SHP77 treated with DMSO at 0.1 percent for 48 hours (cell line): ENCODE measurements around the gene LYST.
"Not testable (repeated sequence)": the region's sequence is repeated elsewhere in the genome, so short reads cannot be mapped to it uniquely, and the experiment has no call there.

ENCODE experiments used
- DNase-seq: peaks from one replicate; lab custom pipeline; 2025; lab: John Stamatoyannopoulos, UW

LYST gene

DNA sequence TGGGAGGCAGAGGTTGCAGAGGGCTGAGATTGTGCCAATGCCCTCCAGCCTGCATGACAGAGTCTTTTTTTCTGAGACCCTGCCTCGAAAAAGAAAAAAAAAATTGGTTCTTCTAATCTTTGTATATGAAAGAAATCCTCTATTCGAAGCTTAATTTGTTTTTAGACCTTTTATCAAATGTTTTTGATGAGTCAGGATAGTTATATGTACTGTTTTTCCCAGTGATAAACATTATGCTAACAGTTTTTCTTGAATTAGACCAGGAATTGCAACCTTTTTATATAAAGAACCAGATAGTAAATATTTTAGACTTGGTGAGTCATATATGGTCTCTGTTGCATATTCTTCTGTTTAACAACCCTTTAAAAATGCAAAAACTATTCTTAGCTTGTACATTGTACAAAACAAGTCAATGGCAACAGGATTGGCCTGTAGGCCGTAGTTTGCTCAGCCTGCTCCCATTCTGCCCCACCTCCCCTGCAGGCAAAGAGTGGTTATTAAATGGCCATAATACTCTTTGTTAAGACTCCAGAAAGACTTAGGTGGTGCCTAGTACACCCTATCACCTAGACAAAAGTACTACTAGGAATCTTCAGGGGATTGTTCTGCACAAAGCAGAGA lies 45.2 kb downstream of the LYST start:
- DNase-seq: no peak

- no peak for DNase-seq
Observed at GRCh38 chr1:235820061-235820460, 46.6 kb downstream of the LYST start.

GRCh38 chr1:235818632-235819136 lies 48.0 kb downstream of the LYST start:
- no peak for DNase-seq

GRCh38 chr1:235817101-235817728 lies 49.5 kb downstream of the LYST start:
- peak; percentile 38 for DNase-seq

- DNase-seq: no peak
Observed at GRCh38 chr1:235809688-235810397, 56.9 kb downstream of the LYST start.

DNA sequence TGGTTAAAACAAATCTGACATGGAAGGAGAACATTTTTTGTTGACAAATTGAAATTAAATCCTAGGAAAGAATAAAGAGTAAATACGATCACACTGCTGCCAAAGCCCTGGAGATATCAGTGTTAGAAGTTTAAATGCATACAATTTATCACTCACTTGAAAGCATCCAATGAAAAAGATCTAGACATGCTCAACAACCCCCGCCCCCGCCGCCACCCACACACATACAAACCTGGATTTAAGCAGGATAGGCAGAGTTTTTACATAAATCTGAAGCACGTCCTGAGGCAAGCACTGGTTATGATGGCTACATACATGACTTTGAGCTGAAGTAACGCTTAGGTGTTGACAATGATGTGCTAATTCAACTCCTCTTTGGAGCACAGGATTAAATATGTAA lies 58.5 kb downstream of the LYST start:
- DNase-seq: no peak

DNA sequence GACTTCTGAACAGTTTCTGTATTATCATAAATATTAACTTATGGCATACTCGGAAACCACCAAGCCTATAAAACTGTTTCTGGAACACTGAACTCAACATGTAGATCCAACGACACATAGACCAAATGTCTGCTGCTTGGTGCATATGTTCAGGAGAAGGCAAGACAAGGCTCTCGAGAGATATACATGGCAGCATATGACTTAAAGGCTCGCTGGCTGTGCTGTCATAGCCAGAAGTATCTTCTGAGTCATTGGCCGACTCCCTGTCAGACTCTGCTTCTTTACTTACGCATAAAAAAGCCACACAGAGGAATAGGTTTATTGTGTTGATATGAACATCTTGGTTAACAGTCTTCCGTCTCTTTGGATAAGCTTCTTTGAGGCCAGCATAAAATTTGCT lies 60.6 kb downstream of the LYST start:
- DNase-seq: no peak

DNA sequence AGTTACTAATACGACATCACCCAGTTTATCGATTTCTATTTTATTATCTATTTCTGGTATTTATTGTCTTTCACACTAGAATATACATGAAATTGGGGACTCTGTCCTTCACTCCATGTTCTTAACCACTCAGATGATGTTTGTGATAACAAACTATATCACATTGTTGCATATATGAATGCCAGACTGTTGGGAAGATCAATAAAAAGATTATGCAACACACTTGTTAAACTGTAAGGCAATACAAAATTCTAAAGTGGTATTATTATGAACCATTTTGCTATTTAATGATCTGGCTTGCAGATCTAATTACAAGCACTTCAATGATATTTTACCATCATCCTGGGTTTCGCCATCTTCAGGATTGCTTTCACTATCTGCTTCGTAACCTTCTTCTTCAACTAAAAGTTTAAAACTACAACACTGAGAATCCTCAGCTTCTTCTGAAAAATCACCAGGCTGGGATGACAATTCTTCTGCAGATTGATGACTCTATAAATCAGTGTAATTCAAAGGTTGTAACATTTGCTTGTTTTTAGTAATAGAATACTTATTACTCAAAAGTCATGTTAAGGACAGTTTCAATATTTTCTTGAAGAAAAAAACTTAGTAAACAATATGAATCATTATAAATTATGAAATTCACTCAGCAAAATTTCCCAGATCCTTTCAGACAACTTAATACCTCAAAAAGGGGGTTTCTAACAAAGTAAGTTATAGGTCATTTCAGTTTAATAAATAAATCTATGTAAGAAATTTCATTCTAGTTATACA lies 63.9 kb downstream of the LYST start:
- no peak for DNase-seq

GRCh38 chr1:235799264-235799663 lies 67.4 kb downstream of the LYST start:
- no peak for DNase-seq

DNA sequence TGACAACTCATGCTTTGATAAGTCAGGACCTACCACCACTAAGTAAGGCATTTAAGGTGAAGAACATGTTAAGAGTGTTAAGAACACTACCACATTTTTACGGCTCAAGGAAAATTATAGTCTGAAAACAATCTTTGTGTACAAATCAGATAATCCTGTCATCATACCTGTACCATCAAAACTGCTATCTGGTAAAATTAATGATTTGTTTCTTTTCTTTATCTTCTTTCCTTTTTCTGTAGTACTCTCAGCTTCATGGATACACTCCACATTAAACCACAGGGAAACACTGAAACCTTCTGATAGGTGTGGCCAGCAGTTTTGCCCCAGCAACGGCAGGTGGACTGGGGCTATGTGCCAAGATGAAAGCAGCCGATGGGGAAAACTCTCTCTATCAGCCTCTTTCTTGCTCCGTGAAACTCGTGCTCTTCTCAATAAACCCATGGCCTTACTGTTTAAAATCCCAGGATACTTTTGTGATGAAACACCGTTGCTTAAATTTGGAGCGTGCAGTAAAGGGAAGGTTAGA lies 75.1 kb downstream of the LYST start:
- no peak for DNase-seq

DNA sequence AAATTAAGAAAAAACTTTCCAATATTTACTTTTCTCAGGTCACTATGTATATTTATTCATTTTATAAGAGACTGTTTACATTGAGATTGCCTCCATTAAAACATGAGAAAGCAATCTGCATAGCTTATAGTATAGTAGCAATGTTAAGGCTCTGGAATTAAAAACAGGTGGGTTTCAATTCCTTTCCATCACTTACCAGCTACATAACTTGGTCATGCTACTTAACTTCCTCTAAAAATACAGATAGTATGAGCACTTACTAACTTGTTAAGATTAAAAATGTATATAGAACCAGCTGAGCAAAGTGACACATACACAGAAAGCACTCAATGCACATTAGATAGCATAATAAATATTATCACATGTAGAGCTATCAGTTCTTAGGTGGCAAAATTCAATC lies 76.6 kb downstream of the LYST start:
- no peak for DNase-seq

DNA sequence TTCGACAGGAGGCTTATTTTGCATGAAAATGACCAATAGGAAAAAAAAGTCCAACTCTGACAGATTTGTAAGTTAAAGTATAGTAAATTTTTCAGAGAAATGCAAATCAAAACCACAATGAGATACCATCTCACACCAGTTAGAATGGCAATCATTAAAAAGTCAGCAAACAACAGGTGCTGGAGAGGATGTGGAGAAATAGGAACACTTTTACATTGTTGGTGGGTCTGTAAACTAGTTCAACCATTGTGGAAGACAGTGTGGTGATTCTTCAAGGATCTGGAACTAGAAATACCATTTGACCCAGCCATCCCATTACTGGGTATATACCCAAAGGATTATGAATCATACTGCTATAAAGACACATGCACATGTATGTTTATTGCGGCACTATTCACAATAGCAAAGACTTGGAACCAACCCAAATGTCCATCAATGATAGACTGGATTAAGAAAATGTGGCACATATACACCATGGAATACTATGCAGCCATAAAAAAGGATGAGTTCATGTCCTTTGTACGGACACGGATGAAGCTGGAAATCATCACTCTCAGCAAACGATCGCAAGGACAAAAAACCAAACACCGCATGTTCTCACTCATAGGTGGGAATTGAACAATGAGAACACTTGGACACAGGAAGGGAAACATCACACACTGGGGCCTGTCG lies 80.3 kb downstream of the LYST start:
- DNase-seq: not testable (repeated sequence)

DNA sequence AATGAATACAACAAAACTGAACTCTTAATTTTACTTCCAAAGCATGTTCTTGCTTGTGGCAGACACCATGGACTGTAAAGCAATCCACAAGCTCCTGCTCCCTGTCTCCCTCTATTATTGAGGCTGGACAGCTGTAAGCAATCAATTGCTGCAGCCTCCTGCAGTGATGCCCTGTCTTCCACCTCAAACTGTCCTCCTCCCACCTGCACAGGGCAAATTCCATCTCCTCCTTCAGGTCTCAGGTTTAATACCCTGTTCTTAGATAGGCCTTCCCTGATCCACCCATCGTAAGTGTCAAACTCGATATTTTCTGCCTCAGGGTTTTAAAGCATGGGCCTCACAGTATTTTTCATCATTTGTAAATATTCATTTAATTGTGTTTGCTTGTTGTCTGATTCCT lies 81.8 kb downstream of the LYST start:
- DNase-seq: no peak

DNA sequence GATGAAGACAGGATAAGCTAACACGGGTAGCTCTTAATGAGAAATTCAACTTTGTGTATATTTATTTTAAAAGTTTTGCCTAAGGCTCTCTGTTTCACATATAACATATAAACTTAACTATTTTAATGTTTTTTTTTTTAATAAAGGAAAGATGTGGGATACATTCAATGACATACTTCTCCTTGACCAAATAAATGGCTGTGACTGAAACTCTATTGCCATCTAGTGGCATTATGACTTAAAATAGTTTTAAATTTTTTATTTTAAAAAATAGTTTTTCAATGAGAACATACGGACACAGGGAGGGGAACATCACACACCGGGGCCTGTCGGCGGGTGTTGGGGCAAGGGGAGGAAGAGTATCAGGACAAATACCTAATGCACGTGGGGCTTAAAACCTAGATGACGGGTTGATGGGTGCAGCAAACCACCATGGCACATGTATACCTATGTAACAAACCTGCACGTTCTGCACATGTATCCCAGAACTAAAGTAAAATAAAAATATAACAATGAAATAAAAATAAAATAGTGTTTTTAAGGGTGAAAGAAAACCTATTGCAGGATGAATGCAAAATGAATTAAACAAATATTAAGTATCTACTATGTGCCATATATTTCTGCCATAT lies 83.4 kb downstream of the LYST start:
- peak; percentile 64 for DNase-seq

DNA sequence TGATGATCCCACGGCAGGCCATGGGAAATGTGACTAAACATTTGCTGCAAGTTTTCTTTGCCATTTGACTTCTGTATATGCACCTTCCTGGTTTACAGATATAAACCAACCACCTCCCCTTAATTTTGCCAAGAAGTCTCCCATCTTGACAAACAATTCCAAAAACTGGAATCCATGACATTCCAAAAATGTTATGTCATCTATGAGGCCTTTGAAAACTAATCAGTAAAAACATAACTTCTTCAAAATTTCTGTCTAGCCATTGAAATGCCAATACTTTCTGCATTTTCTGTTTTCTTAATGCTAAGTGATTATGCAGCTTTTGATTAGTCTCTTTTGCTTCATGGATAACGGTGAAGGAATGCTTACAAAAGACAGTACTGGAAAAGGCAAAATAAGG lies 84.1 kb downstream of the LYST start:
- DNase-seq: no peak

DNA sequence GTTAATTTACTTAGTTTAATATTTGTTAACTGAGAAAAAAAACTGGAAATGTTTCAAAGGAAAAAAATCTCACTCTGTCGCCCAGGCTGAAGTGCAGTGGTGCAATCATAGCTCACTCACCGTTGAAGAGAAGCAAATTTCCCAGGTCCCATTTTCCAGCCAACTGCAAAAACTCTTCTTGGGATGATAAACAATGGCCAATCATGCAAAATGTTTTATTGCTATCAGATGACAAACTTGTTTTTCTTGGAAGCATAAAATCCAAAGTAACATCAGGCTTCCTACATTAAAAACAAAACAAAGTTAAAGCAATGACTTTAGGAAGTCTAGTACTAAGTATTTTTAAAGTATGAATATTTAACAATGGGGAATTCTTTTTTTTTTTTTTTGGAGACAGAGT lies 84.9 kb downstream of the LYST start:
- DNase-seq: no peak

DNA sequence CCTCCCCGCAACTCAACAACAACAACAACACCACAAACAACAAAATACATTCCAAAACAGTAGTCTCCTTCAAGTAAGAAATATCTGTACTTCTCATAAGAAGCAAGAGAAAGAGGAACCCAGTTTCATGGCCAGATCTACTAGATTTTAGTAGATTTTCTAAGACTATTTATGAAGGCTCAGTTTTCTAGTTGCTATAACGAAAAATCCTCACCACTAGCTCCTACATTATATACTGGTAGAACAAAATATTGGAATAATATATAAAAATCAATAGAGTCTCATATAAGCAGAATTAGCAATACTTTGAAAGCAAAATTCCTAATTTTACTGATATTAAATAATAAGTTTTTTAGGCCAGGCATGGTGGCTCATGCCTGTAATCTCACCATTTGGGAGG lies 86.9 kb downstream of the LYST start:
- no peak for DNase-seq

DNA sequence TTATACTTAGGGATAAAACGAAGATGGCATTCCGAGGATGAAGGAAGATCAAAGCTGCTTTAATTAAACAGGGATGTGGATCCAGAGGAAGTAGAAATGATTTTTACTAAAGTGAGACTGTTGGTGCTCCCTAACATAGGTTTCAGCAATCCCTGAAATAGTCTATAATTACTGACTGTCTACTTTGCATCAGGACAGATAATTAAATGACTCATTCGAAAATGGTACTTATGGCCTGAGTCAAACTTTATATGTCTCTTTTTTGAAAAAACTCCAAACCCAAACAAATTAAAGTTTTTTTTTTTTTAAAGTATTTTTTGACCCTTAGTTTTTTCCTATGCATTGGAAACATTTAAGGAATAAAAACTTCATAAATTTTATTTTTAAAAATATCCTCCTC lies 90.3 kb downstream of the LYST start:
- DNase-seq: no peak

GRCh38 chr1:235775246-235775860 lies 91.4 kb downstream of the LYST start:
- DNase-seq: no peak

DNA sequence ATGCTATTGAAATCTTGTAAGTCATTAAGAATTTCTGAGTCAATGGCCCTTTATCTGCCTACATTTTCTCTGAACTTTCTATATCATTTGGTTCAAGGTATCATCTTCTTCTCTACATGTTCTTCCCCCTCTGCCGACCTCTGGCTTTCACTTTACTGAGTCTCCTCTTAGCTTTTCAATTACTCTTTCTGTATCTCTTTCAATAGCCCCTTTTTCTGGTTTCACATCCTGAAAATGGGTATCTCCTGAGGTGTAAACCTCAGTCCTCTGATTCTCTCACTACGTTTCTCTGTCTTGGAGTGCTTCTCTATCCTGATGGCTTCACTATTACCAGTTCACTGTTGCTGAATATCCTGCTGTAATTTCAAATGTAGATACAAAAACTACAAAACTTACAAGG lies 98.9 kb downstream of the LYST start:
- no peak for DNase-seq

DNA sequence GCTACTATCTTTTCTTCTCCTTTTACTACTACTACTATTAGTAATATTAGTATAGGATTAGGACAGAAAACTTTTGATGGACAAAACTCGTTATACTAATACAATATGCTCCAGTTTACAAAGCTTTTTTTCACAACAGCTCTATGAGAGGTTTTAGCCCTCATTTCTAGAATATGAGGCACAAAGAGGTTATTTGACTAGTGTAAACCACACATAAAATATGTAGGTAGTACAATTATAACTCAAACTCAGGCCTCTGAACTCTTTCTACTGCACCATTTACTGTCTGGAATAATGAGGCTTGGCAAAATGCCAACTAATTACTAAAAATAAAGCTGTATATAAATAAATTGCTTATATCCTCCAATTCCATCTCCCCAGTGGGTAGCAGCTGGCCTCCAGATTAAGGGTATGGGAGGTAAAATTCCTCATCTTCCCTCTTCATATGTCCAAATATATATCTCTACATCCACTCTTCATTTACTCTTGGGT lies 99.9 kb downstream of the LYST start:
- DNase-seq: no peak
